AG09309 (cell line): ENCODE data around the gene HRH2.

ENCODE experiments used
- DNase-seq: peaks from one replicate; pipeline ENCODE4 v3.0.0-alpha.2; 2010; ENCODE audit warnings: low read depth
- H3K4me3 ChIP-seq: 2 replicates; pipeline ENCODE4 v1.5.1; 2011; ENCODE audit warnings: mild to moderate bottlenecking, low read depth, low read length, moderate library complexity; ENCODE audit not compliant: control insufficient read depth
- CTCF ChIP-seq: IDR thresholded peaks from 2 replicates; pipeline ENCODE4 v1.5.1; 2011; ENCODE audit warnings: mild to moderate bottlenecking, low read depth, low read length, inconsistent platforms; ENCODE audit not compliant: insufficient read depth, control insufficient read depth; ENCODE audit errors: missing control alignments

HRH2 gene

GRCh38 chr5:175731172-175731571, 73.3 kb downstream of the HRH2 start:
- no peak overlapping the region for H3K4me3 ChIP-seq
- DNase-seq, result no peak
- no peak for TF ChIP-seq CTCF

DNA sequence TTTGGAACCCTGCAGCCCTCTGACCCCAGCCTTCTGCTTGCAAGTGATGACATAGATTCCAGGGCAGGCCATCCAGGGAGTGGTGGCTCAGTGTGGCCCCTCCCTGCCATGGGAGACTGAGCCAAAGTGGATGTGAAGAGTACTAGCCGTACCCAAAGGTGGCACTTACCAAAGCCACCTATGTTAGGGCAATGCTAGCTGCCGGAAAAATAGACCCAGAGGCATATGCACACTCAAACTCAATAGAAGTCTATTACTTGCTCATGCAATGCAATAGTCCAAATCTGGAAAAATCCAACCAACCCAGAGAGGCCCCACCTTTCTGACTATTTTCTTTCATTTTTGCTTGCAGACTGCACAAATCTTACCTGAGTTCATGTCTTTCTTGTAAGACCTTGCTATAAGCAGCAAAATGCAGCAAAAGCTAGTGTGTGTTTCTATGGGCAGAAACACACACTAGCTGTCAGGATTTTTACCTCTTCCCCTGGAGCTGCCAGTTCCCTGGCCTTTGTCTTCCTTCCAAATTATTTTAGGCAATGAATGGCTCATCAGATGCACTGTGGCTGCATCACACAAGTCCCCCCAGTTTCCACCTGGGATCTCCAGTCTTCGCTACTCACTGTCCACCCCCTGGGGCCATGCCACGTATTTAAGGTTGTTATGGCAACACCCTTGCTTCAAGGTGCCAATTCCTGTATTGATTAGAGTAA, 74.0 kb downstream of the HRH2 start:
- no peak for DNase-seq
- TF ChIP-seq CTCF, result no peak
- no peak overlapping the region for H3K4me3 ChIP-seq

DNA sequence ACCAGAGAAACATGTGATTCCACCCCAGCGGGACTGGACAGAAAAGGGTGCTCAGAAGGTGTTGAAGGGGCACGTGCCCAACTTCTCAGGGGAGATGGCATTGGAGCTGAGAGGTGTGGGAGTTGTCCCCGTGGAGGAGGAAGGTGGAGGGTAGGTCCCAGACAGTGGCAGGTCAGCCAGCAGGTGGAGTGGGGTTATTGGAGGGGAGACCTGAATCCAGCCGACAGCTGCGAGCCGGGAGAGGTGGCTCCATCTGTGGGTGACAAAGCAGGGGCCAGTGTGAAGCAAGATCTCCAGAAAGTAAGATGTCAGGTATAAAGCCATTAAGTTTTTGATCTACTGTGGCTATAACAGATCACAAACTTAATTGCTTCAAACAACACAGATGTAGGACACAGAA, 75.1 kb downstream of the HRH2 start:
- DNase-seq, result no peak
- no peak for TF ChIP-seq CTCF

GRCh38 chr5:175734016-175734415, 76.1 kb downstream of the HRH2 start:
- no peak overlapping the region for H3K4me3 ChIP-seq
- TF ChIP-seq CTCF, result no peak
- DNase-seq, result no peak

More for the DNA sequence above, 75.1 kb downstream of the HRH2 start:
- no peak overlapping the region for H3K4me3 ChIP-seq

DNA sequence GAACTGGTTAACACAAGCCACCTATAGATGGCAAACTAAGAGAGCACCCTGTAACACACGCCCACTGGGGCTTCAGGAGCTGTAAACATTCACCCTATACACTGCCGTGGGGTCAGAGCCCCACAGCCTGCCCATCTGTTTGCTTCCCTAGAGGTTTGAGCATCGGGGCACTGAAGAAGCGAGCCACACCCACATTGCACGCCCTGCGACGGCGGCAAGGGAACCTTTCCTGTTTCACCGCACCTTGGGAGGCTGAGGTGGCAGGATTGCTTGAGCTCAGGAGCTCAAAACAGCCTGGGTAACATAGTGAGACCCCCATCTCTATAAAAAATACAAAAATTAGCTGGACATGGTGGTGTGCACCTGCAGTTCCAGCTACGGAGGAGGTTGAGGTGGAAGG, 76.6 kb downstream of the HRH2 start:
- no peak overlapping the region for H3K4me3 ChIP-seq
- no peak for TF ChIP-seq CTCF
- no peak for DNase-seq

DNA sequence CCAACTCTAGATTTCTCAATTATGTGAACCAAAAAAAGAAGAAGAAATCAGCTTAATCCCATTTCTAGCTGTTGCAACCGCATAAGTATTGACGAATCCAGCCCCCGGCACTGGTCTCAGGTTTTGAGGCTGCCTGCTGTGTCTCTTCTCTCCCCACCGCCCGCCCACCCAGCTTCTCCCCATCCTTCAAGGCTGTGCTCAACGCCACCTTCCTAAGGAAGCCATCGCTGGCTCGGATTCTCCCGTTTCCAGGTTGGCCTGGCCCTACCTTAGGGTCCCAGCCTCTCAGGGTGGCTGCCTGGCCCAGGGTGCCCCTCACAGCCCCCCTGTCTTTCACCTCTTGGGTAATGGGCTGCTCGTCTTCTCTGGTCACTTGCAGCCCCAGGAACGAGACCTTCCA, 77.8 kb downstream of the HRH2 start:
- DNase-seq, result no peak
- no peak for TF ChIP-seq CTCF
- no peak overlapping the region for H3K4me3 ChIP-seq
